ENCODE measurements around the gene ATP6V1F. TPM values are rescaled to one million over a fixed set of nuclear protein-coding genes. Genes with fewer than 3 reads are reported as not detected.

The ATP6V1F gene
- total RNA-seq, 2 donors from 2014 or later, result 122 to 157 TPM

DNA sequence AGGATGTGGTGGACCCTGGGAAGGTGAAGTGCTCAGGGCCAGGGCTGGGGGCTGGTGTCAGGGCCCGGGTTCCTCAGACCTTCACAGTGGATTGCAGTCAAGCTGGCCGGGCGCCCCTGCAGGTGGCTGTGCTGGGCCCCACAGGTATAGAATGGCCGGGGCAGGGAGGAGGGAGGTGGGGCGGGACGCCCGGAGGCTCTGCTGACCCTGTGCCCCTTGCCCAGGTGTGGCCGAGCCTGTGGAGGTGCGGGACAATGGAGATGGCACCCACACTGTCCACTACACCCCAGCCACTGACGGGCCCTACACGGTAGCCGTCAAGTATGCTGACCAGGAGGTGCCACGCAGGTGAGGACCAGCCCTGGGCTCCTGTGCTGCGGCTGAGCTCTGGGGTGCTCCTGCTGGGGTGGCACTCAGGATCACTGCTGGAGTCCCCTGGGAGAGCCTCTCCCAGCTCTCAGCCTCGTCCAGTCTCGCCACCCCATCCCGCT lies 14.9 kb upstream of the ATP6V1F start:
- H3K4me3 ChIP-seq (ENCODE audit: low read length), result no peak overlapping the region
- H3K9ac ChIP-seq (ENCODE audit: extremely low read depth, low read length, poor library complexity, severe bottlenecking), result no peak overlapping the region
- no peak for TF ChIP-seq CTCF (conservative IDR thresholded peaks at IDR 0.05)
- no peaks in the 10 kb centered on the region for H3K9me3 ChIP-seq (ENCODE audit: control insufficient read depth, low read length)
- peaks cover 3% of the 10 kb centered on the region for H3K36me3 ChIP-seq (ENCODE audit: control insufficient read depth, insufficient read depth, low read length)
- H3K4me3 Mint-ChIP-seq, result no peak overlapping the region
- no peak overlapping the region for H3K27ac ChIP-seq (ENCODE audit: low read depth, low read length)
- DNase-seq, result no peak
- no peaks in the 10 kb centered on the region for H3K27me3 ChIP-seq (ENCODE audit: control insufficient read depth, insufficient read depth, low read length, poor library complexity, severe bottlenecking)
- WGBS, 2 experiments (ENCODE audit: insufficient coverage in 1 of 2, insufficient read length in 1 of 2), result 89 to 94% methylated on average over 9 to 17 of the region's 17 CpGs
- H3K27ac Mint-ChIP-seq, result no peak overlapping the region
- H3K27me3 Mint-ChIP-seq (ENCODE audit: insufficient read depth), result no peaks in the 10 kb centered on the region
- no peaks in the 10 kb centered on the region for H3K36me3 Mint-ChIP-seq (ENCODE audit: low read depth)
- no peaks in the 10 kb centered on the region for H3K4me1 Mint-ChIP-seq
- no peaks in the 10 kb centered on the region for H3K4me1 ChIP-seq (ENCODE audit: control insufficient read depth, insufficient read depth, low read length)
- no peaks in the 10 kb centered on the region for H3K9me3 Mint-ChIP-seq

GRCh38 chr7:128848289-128849155 lies 14.1 kb upstream of the ATP6V1F start:
- no peaks in the 10 kb centered on the region for H3K27me3 Mint-ChIP-seq (ENCODE audit: insufficient read depth)
- 92 to 93% methylated on average over 10 to 31 of the region's 31 CpGs for WGBS, 2 experiments (ENCODE audit: insufficient coverage in 1 of 2, insufficient read length in 1 of 2)
- Histone ChIP-seq H3K27ac (ENCODE audit: low read depth, low read length) (no peak overlapping the region), H3K9me3 (ENCODE audit: control insufficient read depth, low read length) (no peaks in the 10 kb centered on the region), H3K4me3 (ENCODE audit: low read length) (no peak overlapping the region), H3K27me3 (ENCODE audit: control insufficient read depth, insufficient read depth, low read length, poor library complexity, severe bottlenecking) (no peaks in the 10 kb centered on the region), H3K36me3 (ENCODE audit: control insufficient read depth, insufficient read depth, low read length) (no peaks in the 10 kb centered on the region), H3K4me1 (ENCODE audit: control insufficient read depth, insufficient read depth, low read length) (no peaks in the 10 kb centered on the region), H3K9ac (ENCODE audit: extremely low read depth, low read length, poor library complexity, severe bottlenecking) (no peak overlapping the region)
- no peak for TF ChIP-seq CTCF (conservative IDR thresholded peaks at IDR 0.05)
- no peaks in the 10 kb centered on the region for H3K9me3 Mint-ChIP-seq
- no peak overlapping the region for H3K27ac Mint-ChIP-seq
- H3K4me1 Mint-ChIP-seq, result no peaks in the 10 kb centered on the region
- peaks cover 2% of the 10 kb centered on the region for H3K36me3 Mint-ChIP-seq (ENCODE audit: low read depth)
- no peak overlapping the region for H3K4me3 Mint-ChIP-seq
- no peak for DNase-seq

GRCh38 chr7:128849156-128849515 lies 13.5 kb upstream of the ATP6V1F start:
- no peaks in the 10 kb centered on the region for H3K27me3 Mint-ChIP-seq (ENCODE audit: insufficient read depth)
- H3K4me3 Mint-ChIP-seq, result no peak overlapping the region
- no peak overlapping the region for H3K27ac Mint-ChIP-seq
- H3K4me1 ChIP-seq (ENCODE audit: control insufficient read depth, insufficient read depth, low read length), result no peaks in the 10 kb centered on the region
- DNase-seq, result no peak
- no peak overlapping the region for H3K9ac ChIP-seq (ENCODE audit: extremely low read depth, low read length, poor library complexity, severe bottlenecking)
- H3K9me3 Mint-ChIP-seq, result no peaks in the 10 kb centered on the region
- 94 to 97% methylated on average over 13 to 16 of the region's 16 CpGs for WGBS, 2 experiments (ENCODE audit: insufficient coverage in 1 of 2, insufficient read length in 1 of 2)
- H3K36me3 ChIP-seq (ENCODE audit: control insufficient read depth, insufficient read depth, low read length), result no peaks in the 10 kb centered on the region
- H3K9me3 ChIP-seq (ENCODE audit: control insufficient read depth, low read length), result no peaks in the 10 kb centered on the region
- TF ChIP-seq CTCF (conservative IDR thresholded peaks at IDR 0.05), result no peak
- H3K27ac ChIP-seq (ENCODE audit: low read depth, low read length), result no peak overlapping the region
- no peak overlapping the region for H3K4me3 ChIP-seq (ENCODE audit: low read length)
- H3K36me3 Mint-ChIP-seq (ENCODE audit: low read depth), result peaks cover 2% of the 10 kb centered on the region
- no peaks in the 10 kb centered on the region for H3K4me1 Mint-ChIP-seq
- H3K27me3 ChIP-seq (ENCODE audit: control insufficient read depth, insufficient read depth, low read length, poor library complexity, severe bottlenecking), result no peaks in the 10 kb centered on the region
